Esophagus squamous epithelium (tissue), 5 donors: Measurements from ENCODE around the gene MYRFL. TPM values are rescaled to one million over a fixed set of nuclear protein-coding genes. Genes with fewer than 3 reads are reported as not detected.

ENCODE experiments used
- DNase-seq: peaks from one replicate; lab custom pipeline; 2025; lab: John Stamatoyannopoulos, UW
- H3K27ac ChIP-seq, 4 donors: fragments of 200-600 bp; sonication (generic); one replicate each; pipeline ENCODE4 v1.5.1; 2016 to 2019; ENCODE audit warnings: mild to moderate bottlenecking in 1 of 4
- H3K27me3 ChIP-seq, 4 donors: fragments of 200-600 bp; sonication (generic); 1 replicate in 3 of 4; 2 replicates in 1 of 4; pipeline versions ENCODE4 v1.5.1 to v1.6.0; 2017 to 2021; ENCODE audit warnings: antibody characterized with exemption in 1 of 4
- H3K36me3 ChIP-seq, 3 donors: fragments of 200-600 bp; sonication (generic); one replicate each; pipeline ENCODE4 v1.5.1; 2016 to 2019
- H3K4me1 ChIP-seq, 3 donors: fragments of 200-600 bp; sonication (generic); one replicate each; pipeline ENCODE4 v1.5.1; 2017 to 2019
- H3K4me3 ChIP-seq, 4 donors: fragments of 200-600 bp; sonication (generic); 1 replicate in 3 of 4; 2 replicates in 1 of 4; pipeline ENCODE4 v1.5.1; 2016 to 2019; ENCODE audit warnings: mild to moderate bottlenecking in 2 of 4, moderate library complexity in 1 of 4
- H3K9me3 ChIP-seq, 3 donors: fragments of 200-600 bp; sonication (generic); one replicate each; pipeline ENCODE4 v1.5.1; 2016 to 2019
- POLR2A ChIP-seq, 4 donors: fragments of 450-650 bp; IDR thresholded peaks; one replicate each; pipeline ENCODE4 v1.6.1; 2017; ENCODE audit warnings: antibody characterized with exemption in 4 of 4, mild to moderate bottlenecking in 4 of 4, moderate library complexity in 3 of 4
- WGBS, 2 donors: methylation state at CpG; one replicate each; pipeline ENCODE4 v1.1.5; 2018; 5-methylcytosine and 5-hydroxymethylcytosine counted together
- intact Hi-C: fragments of 100-400 bp; cut with DNase I; formaldehyde crosslinking; loops from one replicate; pipeline ENCODE4 v1.15.0; 2022
- total RNA-seq, 4 donors: library from RNA; depleted of rRNA; stranded (reverse); fragments of >200 nt; gene quantifications; one replicate each; pipeline ENCODE4 v1.1.0, GENCODE V29; 2016
- TF ChIP-seq, protein P1 (sequence below), 6 experiments: fragments of 450-650 bp in 4 of 6; fragments of 200-600 bp in 2 of 6; sonication (generic) in 2 of 6; IDR thresholded peaks; one replicate each; pipeline ENCODE4 v1.5.1; 2016 to 2019; ENCODE audit warnings: antibody characterized with exemption in 6 of 6, mild to moderate bottlenecking in 4 of 6, moderate library complexity in 4 of 6
- donor health status: DM: yes; HTN: yes; CAD: no.

The MYRFL gene
- total RNA-seq, 4 donors from 2014 or later = not detected

DNA sequence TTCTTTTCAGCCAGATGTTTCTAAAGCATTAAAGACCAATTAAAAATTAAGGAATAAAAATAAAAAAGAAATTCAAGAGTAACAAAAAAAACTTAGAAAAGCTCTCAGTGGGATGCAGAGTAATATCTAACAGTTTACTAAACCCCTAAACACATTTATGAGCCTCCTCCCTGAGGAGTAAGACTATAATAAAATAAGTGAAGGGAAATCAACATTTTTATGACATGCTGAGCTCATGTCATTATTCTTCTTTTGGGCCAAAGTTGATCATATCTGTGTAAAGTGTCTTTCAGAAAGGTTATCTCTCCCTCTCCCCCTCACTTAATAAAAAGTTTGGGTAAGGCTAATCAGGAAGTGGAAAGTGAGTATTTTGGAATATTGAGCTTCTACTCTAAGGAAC, 122.1 kb downstream of the MYRFL start:
- H3K9me3 ChIP-seq = no peaks in the 10 kb centered on the region
- H3K4me1 ChIP-seq = no peaks in the 10 kb centered on the region
- intact Hi-C loops = no loop called here
- H3K36me3 ChIP-seq = no peaks in the 10 kb centered on the region
- no peak overlapping the region for H3K27ac ChIP-seq
- no peak for DNase-seq
- no peak for TF ChIP-seq POLR2A (IDR thresholded peaks at IDR 0.05)
- TF ChIP-seq, protein P1, sequence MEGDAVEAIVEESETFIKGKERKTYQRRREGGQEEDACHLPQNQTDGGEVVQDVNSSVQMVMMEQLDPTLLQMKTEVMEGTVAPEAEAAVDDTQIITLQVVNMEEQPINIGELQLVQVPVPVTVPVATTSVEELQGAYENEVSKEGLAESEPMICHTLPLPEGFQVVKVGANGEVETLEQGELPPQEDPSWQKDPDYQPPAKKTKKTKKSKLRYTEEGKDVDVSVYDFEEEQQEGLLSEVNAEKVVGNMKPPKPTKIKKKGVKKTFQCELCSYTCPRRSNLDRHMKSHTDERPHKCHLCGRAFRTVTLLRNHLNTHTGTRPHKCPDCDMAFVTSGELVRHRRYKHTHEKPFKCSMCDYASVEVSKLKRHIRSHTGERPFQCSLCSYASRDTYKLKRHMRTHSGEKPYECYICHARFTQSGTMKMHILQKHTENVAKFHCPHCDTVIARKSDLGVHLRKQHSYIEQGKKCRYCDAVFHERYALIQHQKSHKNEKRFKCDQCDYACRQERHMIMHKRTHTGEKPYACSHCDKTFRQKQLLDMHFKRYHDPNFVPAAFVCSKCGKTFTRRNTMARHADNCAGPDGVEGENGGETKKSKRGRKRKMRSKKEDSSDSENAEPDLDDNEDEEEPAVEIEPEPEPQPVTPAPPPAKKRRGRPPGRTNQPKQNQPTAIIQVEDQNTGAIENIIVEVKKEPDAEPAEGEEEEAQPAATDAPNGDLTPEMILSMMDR (IDR thresholded peaks at IDR 0.05) = no peak
- H3K27me3 ChIP-seq = no peaks in the 10 kb centered on the region
- H3K4me3 ChIP-seq = no peak overlapping the region

DNA sequence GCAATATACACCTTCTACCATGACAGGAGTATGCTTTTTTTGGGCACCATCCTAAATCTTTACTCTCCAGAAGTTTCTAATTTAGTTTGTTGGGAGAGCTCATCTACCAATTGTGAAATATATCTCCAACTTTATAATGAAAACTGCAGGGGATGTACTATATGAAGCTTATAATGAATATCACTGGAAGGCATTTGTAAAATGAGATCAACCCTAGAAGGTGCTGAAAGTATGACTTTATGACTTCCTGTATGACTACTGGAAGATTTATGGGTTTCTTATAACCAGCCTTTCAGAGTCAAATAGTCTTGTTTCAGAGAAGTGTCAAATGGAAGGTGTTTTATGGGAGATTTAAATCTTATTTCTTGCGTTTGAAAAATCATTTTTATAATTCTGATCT, 122.9 kb downstream of the MYRFL start:
- Histone ChIP-seq H3K4me1 (no peaks in the 10 kb centered on the region), H3K9me3 (no peaks in the 10 kb centered on the region), H3K27me3 (no peaks in the 10 kb centered on the region), H3K27ac (no peak overlapping the region), H3K36me3 (no peaks in the 10 kb centered on the region), H3K4me3 (no peak overlapping the region)
- TF ChIP-seq POLR2A (IDR thresholded peaks at IDR 0.05) = no peak
- TF ChIP-seq, protein P1 (IDR thresholded peaks at IDR 0.05) = no peak
- 59 to 60% methylated on average over 1 of the region's 1 CpG for WGBS, 2 donors
- DNase-seq = no peak
- intact Hi-C loops = no loop called here

DNA sequence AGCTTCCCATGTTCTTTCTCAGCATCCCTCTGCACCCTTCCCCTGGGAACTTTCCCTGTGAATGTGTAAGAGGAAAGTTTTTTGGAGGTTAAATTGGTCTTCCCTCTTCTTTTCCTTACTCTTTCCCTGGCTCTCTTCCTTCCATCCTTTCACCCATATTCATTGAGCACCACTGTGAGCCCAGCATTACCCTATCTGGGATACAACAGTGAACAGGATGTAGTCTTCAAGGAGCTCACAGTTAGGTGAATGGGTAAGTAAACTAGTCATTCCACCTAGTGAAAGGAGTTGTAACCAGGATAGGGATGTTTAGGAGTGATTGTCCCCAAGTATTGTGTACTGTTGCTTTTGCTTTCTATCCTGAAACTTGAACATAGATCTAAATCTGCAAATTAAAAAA, 123.8 kb downstream of the MYRFL start:
- H3K9me3 ChIP-seq = no peaks in the 10 kb centered on the region
- intact Hi-C loops = no loop called here
- no peak overlapping the region for H3K27ac ChIP-seq
- TF ChIP-seq, protein P1 (IDR thresholded peaks at IDR 0.05) = no peak
- TF ChIP-seq POLR2A (IDR thresholded peaks at IDR 0.05) = no peak
- no peak for DNase-seq
- no peak overlapping the region for H3K4me3 ChIP-seq
- H3K36me3 ChIP-seq = no peaks in the 10 kb centered on the region
- no peaks in the 10 kb centered on the region for H3K4me1 ChIP-seq
- H3K27me3 ChIP-seq = no peaks in the 10 kb centered on the region

DNA sequence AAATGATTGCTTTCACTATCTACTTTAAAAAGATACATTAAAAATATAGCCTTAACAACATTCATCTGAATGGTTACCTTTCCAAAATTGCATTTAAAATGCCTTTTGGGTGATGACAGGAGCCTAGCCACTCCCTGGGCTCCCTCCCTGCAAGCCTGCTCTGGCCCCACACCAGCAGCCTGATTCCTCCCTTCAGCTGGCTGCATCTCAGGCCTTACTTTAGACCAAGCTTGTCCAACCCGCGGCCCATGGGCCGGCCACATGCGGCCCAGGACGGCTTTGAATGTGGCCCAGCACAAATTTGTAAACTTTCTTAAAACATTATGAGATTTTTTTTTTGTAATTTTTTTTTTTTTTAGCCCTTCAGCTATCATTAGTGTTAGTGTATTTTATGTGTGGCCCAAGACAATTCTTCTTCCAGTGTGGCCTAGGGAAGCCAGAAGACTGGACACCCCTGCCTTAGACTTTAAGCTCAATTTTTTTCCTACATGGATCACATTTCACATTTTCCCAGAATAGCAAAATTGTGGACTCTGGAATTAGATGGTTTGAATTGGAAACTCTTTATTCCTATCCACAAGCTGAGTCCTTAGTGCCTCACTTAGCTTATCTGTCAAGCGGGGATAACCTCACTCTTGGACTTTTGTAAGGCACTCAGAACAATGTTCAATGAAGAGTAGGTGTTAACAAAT, 124.4 kb downstream of the MYRFL start:
- no peak for TF ChIP-seq POLR2A (IDR thresholded peaks at IDR 0.05)
- TF ChIP-seq, protein P1 (IDR thresholded peaks at IDR 0.05) = no peak

DNA sequence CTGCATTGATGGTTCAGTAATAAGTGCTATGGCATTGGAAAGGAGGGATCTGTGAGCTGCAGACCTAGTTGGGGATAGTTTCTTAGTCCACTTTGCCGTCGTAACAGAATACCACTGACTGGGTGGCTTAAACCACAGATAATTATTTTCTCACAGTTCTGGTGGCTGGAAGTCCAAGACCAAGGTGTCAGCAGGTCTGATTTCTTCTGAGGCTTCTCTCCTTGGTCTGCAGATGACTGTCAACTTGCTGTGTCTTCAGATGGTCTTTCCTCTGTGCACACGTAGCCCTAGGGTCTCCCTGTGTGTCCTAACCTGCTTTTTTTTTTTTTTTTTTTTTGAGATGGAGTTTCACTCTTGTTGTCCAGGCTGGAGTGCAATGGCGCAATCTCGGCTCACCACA, 126.1 kb downstream of the MYRFL start:
- WGBS, 2 donors = 90 to 92% methylated on average over 5 of the region's 5 CpGs
- intact Hi-C loops = no loop called here
- no peaks in the 10 kb centered on the region for H3K27me3 ChIP-seq
- no peaks in the 10 kb centered on the region for H3K36me3 ChIP-seq
- no peak overlapping the region for H3K4me3 ChIP-seq
- H3K27ac ChIP-seq = no peak overlapping the region
- DNase-seq = no peak
- no peaks in the 10 kb centered on the region for H3K9me3 ChIP-seq
- no peaks in the 10 kb centered on the region for H3K4me1 ChIP-seq
- TF ChIP-seq, protein P1 (IDR thresholded peaks at IDR 0.05) = no peak
- no peak for TF ChIP-seq POLR2A (IDR thresholded peaks at IDR 0.05)

More for the DNA sequence above, 124.4 kb downstream of the MYRFL start:
- H3K27me3 ChIP-seq = no peaks in the 10 kb centered on the region
- intact Hi-C loops = no loop called here
- no peaks in the 10 kb centered on the region for H3K4me1 ChIP-seq
- H3K9me3 ChIP-seq = no peaks in the 10 kb centered on the region
- H3K36me3 ChIP-seq = no peaks in the 10 kb centered on the region
- WGBS, 2 donors = 87 to 92% methylated on average over 6 of the region's 6 CpGs
- no peak overlapping the region for H3K27ac ChIP-seq
- H3K4me3 ChIP-seq = no peak overlapping the region
- no peak for DNase-seq
